NCI-H1092 (cell line): ENCODE data around the gene TINAGL1.

ENCODE experiments used
- DNase-seq: peaks from one replicate; lab custom pipeline; 2025; lab: John Stamatoyannopoulos, UW

TINAGL1 gene

GRCh38 chr1:31607360-31607759, 31.0 kb downstream of the TINAGL1 start:
- DNase-seq = no peak

GRCh38 chr1:31609514-31610118, 33.3 kb downstream of the TINAGL1 start:
- no peak for DNase-seq

- no peak for DNase-seq
These were observed 38.2 kb downstream of the TINAGL1 start for GRCh38 chr1:31614414-31615005.

- DNase-seq = no peak
These were observed 39.1 kb downstream of the TINAGL1 start for GRCh38 chr1:31615414-31615813.

- no peak for DNase-seq
These were observed 39.6 kb downstream of the TINAGL1 start for GRCh38 chr1:31615939-31616338.

- no peak for DNase-seq
These were observed 41.1 kb downstream of the TINAGL1 start, which contains the start of gene HCRTR1 for GRCh38 chr1:31617218-31617915. TSS of gene HCRTR1 (plus strand) at chr1:31617689. CDS start at chr1:31619193, 1,504 bp downstream.

- peak; percentile 19 for DNase-seq
These were observed 41.8 kb downstream of the TINAGL1 start for GRCh38 chr1:31617916-31618746.

GRCh38 chr1:31618916-31619846, 42.9 kb downstream of the TINAGL1 start:
- DNase-seq = no peak

GRCh38 chr1:31620631-31621497, 44.5 kb downstream of the TINAGL1 start:
- no peak for DNase-seq

- DNase-seq = no peak
These were observed 45.1 kb downstream of the TINAGL1 start for GRCh38 chr1:31621498-31621820.

GRCh38 chr1:31621847-31622730, 45.8 kb downstream of the TINAGL1 start:
- DNase-seq = no peak

- DNase-seq = no peak
These were observed 47.0 kb downstream of the TINAGL1 start for GRCh38 chr1:31623365-31623764.

- DNase-seq = no peak
These were observed 48.0 kb downstream of the TINAGL1 start for GRCh38 chr1:31624309-31624708.

GRCh38 chr1:31624731-31625514, 48.6 kb downstream of the TINAGL1 start:
- DNase-seq = no peak

GRCh38 chr1:31625561-31626222, 49.4 kb downstream of the TINAGL1 start:
- no peak for DNase-seq

- no peak for DNase-seq
These were observed 50.2 kb downstream of the TINAGL1 start for GRCh38 chr1:31626223-31627207.
